Testis (tissue), 2 donors: Measurements from ENCODE around the gene CROCC.

Source experiments
- CTCF ChIP-seq, 3 experiments: fragments of 450-650 bp in 2 of 3; fragments of 200-600 bp in 1 of 3; sonication (generic) in 1 of 3; IDR thresholded peaks; one replicate each; pipeline ENCODE4 v1.5.1; 2016 to 2019; ENCODE audit warnings: antibody characterized with exemption in 3 of 3, mild to moderate bottlenecking in 2 of 3, moderate library complexity in 1 of 3
- POLR2A ChIP-seq: fragments of 450-650 bp; IDR thresholded peaks from one replicate; pipeline ENCODE4 v1.6.1; 2017; ENCODE audit warnings: antibody characterized with exemption, mild to moderate bottlenecking, moderate library complexity

- no peak for TF ChIP-seq CTCF (IDR thresholded peaks at IDR 0.05)
- no peak for TF ChIP-seq POLR2A
Observed at GRCh38 chr1:16956775-16957174, 35.0 kb downstream of the CROCC start.
